SJSA1 (cell line): Measurements from ENCODE around the gene SYNM. TPM values are rescaled to one million over a fixed set of nuclear protein-coding genes. Genes with fewer than 3 reads are reported as not detected.

Experiments
- DNase-seq, 2 experiments: peaks; one replicate each; pipeline ENCODE4 v3.0.0-alpha.2; 2015 to 2020; ENCODE audit warnings: low spot score in 2 of 2, low read depth in 1 of 2
- H3K27ac ChIP-seq: fragments of 250-450 bp; sonication (Bioruptor Pico); 2 replicates; pipeline ENCODE4 v1.5.1; 2020; ENCODE audit warnings: mild to moderate bottlenecking, moderate library complexity
- H3K27me3 ChIP-seq: fragments of 250-450 bp; sonication (Bioruptor Pico); replicated peaks from 2 replicates; pipeline ENCODE4 v1.5.1; 2020; ENCODE audit warnings: mild to moderate bottlenecking, moderate library complexity
- H3K36me3 ChIP-seq: fragments of 250-450 bp; sonication (Bioruptor Pico); 2 replicates; pipeline ENCODE4 v1.5.1; 2020; ENCODE audit warnings: mild to moderate bottlenecking
- H3K4me1 ChIP-seq: fragments of 250-450 bp; sonication (Bioruptor Pico); replicated peaks from 2 replicates; pipeline ENCODE4 v1.6.1; 2021; ENCODE audit warnings: mild to moderate bottlenecking
- H3K4me3 ChIP-seq: fragments of 250-450 bp; sonication (Bioruptor Pico); 2 replicates; pipeline ENCODE4 v1.5.1; 2020; ENCODE audit warnings: mild to moderate bottlenecking
- H3K9me3 ChIP-seq: fragments of 250-450 bp; sonication (Bioruptor Pico); replicated peaks from 2 replicates; pipeline ENCODE4 v1.5.1; 2020; ENCODE audit warnings: mild to moderate bottlenecking
- total RNA-seq: library from RNA; depleted of rRNA; stranded (reverse); fragments of >200 nt; shearing (Covaris generic); gene quantifications from 2 replicates; pipeline ENCODE4 v1.2.3, GENCODE V29; 2014

SYNM gene
- total RNA-seq, 1 experiment from 2014 or later, result 71.3 TPM

GRCh38 chr15:99138491-99138982 lies 33.7 kb downstream of the SYNM start:
- no peaks in the 10 kb centered on the region; the same call in 1 of the 2 replicates for H3K9me3 ChIP-seq
- no peak overlapping the region for H3K4me3 ChIP-seq
- peaks cover 42% of the 10 kb centered on the region for H3K4me1 ChIP-seq
- peaks cover 53% of the 10 kb centered on the region for H3K36me3 ChIP-seq
- H3K27me3 ChIP-seq, result no peaks in the 10 kb centered on the region
- peak in 1 of 2 experiments; percentile 37 for DNase-seq
- H3K27ac ChIP-seq, result no peak overlapping the region

GRCh38 chr15:99139276-99139675 lies 34.4 kb downstream of the SYNM start:
- DNase-seq, result peak in 1 of 2 experiments; percentile 28
- Histone ChIP-seq H3K36me3 (peaks cover 49% of the 10 kb centered on the region), H3K27ac (no peak overlapping the region), H3K4me3 (no peak overlapping the region), H3K27me3 (no peaks in the 10 kb centered on the region), H3K4me1 (peaks cover 42% of the 10 kb centered on the region), H3K9me3 (no peaks in the 10 kb centered on the region; the same call in 1 of the 2 replicates)

- Histone ChIP-seq H3K27me3 (no peaks in the 10 kb centered on the region), H3K9me3 (no peaks in the 10 kb centered on the region; the same call in 1 of the 2 replicates), H3K4me1 (peaks cover 30% of the 10 kb centered on the region), H3K4me3 (no peak overlapping the region), H3K27ac (no peak overlapping the region), H3K36me3 (peaks cover 42% of the 10 kb centered on the region)
- no peak for DNase-seq
Measured at GRCh38 chr15:99140590-99140989, 35.7 kb downstream of the SYNM start.

GRCh38 chr15:99141943-99142342 lies 37.1 kb downstream of the SYNM start:
- peaks cover 31% of the 10 kb centered on the region for H3K36me3 ChIP-seq

GRCh38 chr15:99142562-99142961 lies 37.7 kb downstream of the SYNM start:
- H3K27ac ChIP-seq, result no peak overlapping the region
- peaks cover 26% of the 10 kb centered on the region for H3K36me3 ChIP-seq
- no peaks in the 10 kb centered on the region for H3K27me3 ChIP-seq
- H3K9me3 ChIP-seq, result no peaks in the 10 kb centered on the region; the same call in 1 of the 2 replicates
- H3K4me1 ChIP-seq, result peaks cover 26% of the 10 kb centered on the region
- no peak for DNase-seq
- no peak overlapping the region for H3K4me3 ChIP-seq

More at GRCh38 chr15:99141943-99142342, 37.1 kb downstream of the SYNM start:
- Histone ChIP-seq H3K27ac (no peak overlapping the region), H3K4me1 (peaks cover 26% of the 10 kb centered on the region), H3K27me3 (no peaks in the 10 kb centered on the region), H3K9me3 (no peaks in the 10 kb centered on the region; the same call in 1 of the 2 replicates), H3K4me3 (no peak overlapping the region)
- no peak for DNase-seq

- Histone ChIP-seq H3K36me3 (peaks cover 25% of the 10 kb centered on the region), H3K4me3 (no peak overlapping the region), H3K4me1 (peaks cover 26% of the 10 kb centered on the region), H3K27ac (no peak overlapping the region), H3K9me3 (no peaks in the 10 kb centered on the region; the same call in 1 of the 2 replicates), H3K27me3 (no peaks in the 10 kb centered on the region)
- no peak for DNase-seq
Measured at GRCh38 chr15:99143242-99143641, 38.4 kb downstream of the SYNM start.

- no peak overlapping the region for H3K27ac ChIP-seq
Measured at GRCh38 chr15:99143655-99144610, 39.1 kb downstream of the SYNM start.

GRCh38 chr15:99145005-99145404 lies 40.1 kb downstream of the SYNM start:
- Histone ChIP-seq H3K27me3 (no peaks in the 10 kb centered on the region), H3K4me3 (no peak overlapping the region), H3K27ac (no peak overlapping the region), H3K36me3 (peaks cover 21% of the 10 kb centered on the region), H3K4me1 (peaks cover 26% of the 10 kb centered on the region), H3K9me3 (no peaks in the 10 kb centered on the region)
- DNase-seq, result no peak

More at GRCh38 chr15:99143655-99144610, 39.1 kb downstream of the SYNM start:
- H3K36me3 ChIP-seq, result peaks cover 19% of the 10 kb centered on the region
- peaks cover 26% of the 10 kb centered on the region for H3K4me1 ChIP-seq
- no peaks in the 10 kb centered on the region for H3K9me3 ChIP-seq
- no peaks in the 10 kb centered on the region for H3K27me3 ChIP-seq
- no peak for DNase-seq
- no peak overlapping the region for H3K4me3 ChIP-seq

GRCh38 chr15:99145778-99146177 lies 40.9 kb downstream of the SYNM start:
- H3K9me3 ChIP-seq, result no peaks in the 10 kb centered on the region
- DNase-seq, result no peak
- no peak overlapping the region for H3K4me3 ChIP-seq
- H3K36me3 ChIP-seq, result peaks cover 21% of the 10 kb centered on the region
- no peaks in the 10 kb centered on the region for H3K27me3 ChIP-seq
- H3K27ac ChIP-seq, result no peak overlapping the region
- H3K4me1 ChIP-seq, result peaks cover 26% of the 10 kb centered on the region

GRCh38 chr15:99146661-99147060 lies 41.8 kb downstream of the SYNM start:
- Histone ChIP-seq H3K4me1 (peaks cover 26% of the 10 kb centered on the region), H3K27me3 (no peaks in the 10 kb centered on the region), H3K4me3 (no peak overlapping the region), H3K9me3 (no peaks in the 10 kb centered on the region), H3K27ac (no peak overlapping the region), H3K36me3 (peaks cover 24% of the 10 kb centered on the region)
- no peak for DNase-seq

GRCh38 chr15:99148851-99149276 lies 44.0 kb downstream of the SYNM start:
- H3K27me3 ChIP-seq, result no peaks in the 10 kb centered on the region
- H3K4me3 ChIP-seq, result no peak overlapping the region
- H3K4me1 ChIP-seq, result peaks cover 5% of the 10 kb centered on the region
- no peaks in the 10 kb centered on the region for H3K9me3 ChIP-seq
- H3K27ac ChIP-seq, result no peak overlapping the region
- H3K36me3 ChIP-seq, result peaks cover 28% of the 10 kb centered on the region
- DNase-seq, result no peak

GRCh38 chr15:99149366-99149765 lies 44.5 kb downstream of the SYNM start:
- no peak for DNase-seq
- Histone ChIP-seq H3K36me3 (peaks cover 23% of the 10 kb centered on the region), H3K9me3 (no peaks in the 10 kb centered on the region), H3K27me3 (no peaks in the 10 kb centered on the region), H3K4me1 (peaks cover under 1% of the 10 kb centered on the region; the same call in 1 of the 2 replicates), H3K27ac (no peak overlapping the region), H3K4me3 (no peak overlapping the region)

- H3K4me1 ChIP-seq, result peaks cover 4% of the 10 kb centered on the region
- no peak overlapping the region for H3K27ac ChIP-seq
- H3K9me3 ChIP-seq, result no peaks in the 10 kb centered on the region
- DNase-seq, result no peak
- H3K36me3 ChIP-seq, result peaks cover 30% of the 10 kb centered on the region
- no peak overlapping the region for H3K4me3 ChIP-seq
- H3K27me3 ChIP-seq, result no peaks in the 10 kb centered on the region
Measured at GRCh38 chr15:99151156-99151555, 46.3 kb downstream of the SYNM start.

GRCh38 chr15:99153026-99153535 lies 48.2 kb downstream of the SYNM start:
- DNase-seq, result no peak
- no peaks in the 10 kb centered on the region for H3K27me3 ChIP-seq

More at GRCh38 chr15:99153026-99153535, 48.2 kb downstream of the SYNM start:
- Histone ChIP-seq H3K4me1 (peaks cover 12% of the 10 kb centered on the region), H3K4me3 (no peak overlapping the region), H3K9me3 (no peaks in the 10 kb centered on the region), H3K27ac (no peak overlapping the region), H3K36me3 (peaks cover 26% of the 10 kb centered on the region)
